Measurements from ENCODE around the gene TMCC1.

GRCh38 chr3:129888771-129889170 is 4.7 kb downstream of the TMCC1 start:
- no peak for TF ChIP-seq POLR2AphosphoS5 (IDR thresholded peaks at IDR 0.05; ENCODE audit: low read depth)
- TF ChIP-seq CTCF (IDR thresholded peaks at IDR 0.05; ENCODE audit: insufficient read depth, low read length) = no peak
